ENCODE data around the gene BABAM2.

DNA sequence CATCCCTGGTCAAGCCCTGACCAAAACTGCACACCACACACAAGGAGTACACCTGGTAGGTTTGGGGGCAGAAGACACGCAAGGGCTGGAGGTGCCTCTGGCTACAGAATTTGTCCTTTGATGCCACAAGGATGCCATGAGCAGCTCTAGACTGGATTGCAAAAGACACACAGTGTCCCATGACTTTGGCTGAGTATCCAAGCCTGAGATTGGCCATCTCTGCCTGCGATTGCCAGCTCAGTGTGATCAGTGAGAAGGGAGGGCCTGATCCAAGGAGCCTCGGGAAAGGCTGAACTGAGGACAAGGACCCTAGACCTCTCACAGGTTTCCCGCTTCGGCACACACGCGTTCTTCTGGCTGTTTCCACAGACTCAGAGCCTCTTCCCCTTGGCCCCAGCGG lies 442.2 kb downstream of the BABAM2 start:
- no peak for TF ChIP-seq EZH2 (IDR thresholded peaks at IDR 0.05; ENCODE audit: low read depth)
- no peak for TF ChIP-seq CTCF (conservative IDR thresholded peaks at IDR 0.05)
